ENCODE data around the gene ACER3. TPM values are rescaled to one million over a fixed set of nuclear protein-coding genes. Genes with fewer than 3 reads are reported as not detected.
A peak's percentile ranks its signal among the peaks of the same experiment; 100 is the strongest.

ACER3 gene
- total and polyA plus RNA-seq, 4 donors: 1.9 to 5.9 (median 4.2) TPM

DNA sequence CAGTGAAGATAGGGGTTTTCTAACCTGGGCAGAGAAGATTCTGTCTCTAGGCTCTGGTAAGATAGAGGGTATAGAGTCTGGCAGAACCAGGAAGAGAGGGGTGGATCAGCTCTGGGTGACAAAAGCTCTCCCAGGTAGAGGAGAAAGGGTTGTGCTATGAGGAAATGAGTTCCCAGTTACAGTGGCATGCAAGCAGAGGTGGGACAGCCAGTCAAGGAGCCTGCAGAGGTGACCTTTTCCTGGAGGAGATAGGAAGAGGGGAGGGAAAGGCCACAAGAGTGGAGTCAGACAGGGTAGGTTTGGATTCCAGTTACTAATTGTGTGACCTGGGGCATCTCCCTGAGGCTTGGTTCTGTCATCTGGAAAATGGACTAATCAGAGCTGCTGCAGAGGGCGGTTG lies 202.7 kb downstream of the ACER3 start:
- Histone ChIP-seq H3K36me3 (ENCODE audit: control insufficient read depth in 4 of 4, insufficient read depth in 3 of 4, low read depth in 1 of 4, low read length in 3 of 4) (no peaks in the 10 kb centered on the region), H3K27me3 (ENCODE audit: control insufficient read depth in 4 of 4, insufficient read depth in 4 of 4, low read length in 3 of 4) (no peaks in the 10 kb centered on the region), H3K9me3 (ENCODE audit: control insufficient read depth in 4 of 4, low read length in 3 of 4) (no peaks in the 10 kb centered on the region), H3K4me3 (ENCODE audit: low read depth in 1 of 3, low read length in 3 of 3) (no peak overlapping the region), H3K4me1 (ENCODE audit: control insufficient read depth in 4 of 4, insufficient read depth in 4 of 4, low read length in 3 of 4) (peaks cover 11 to 55% (median 44%) of the 10 kb centered on the region in 4 donors), H3K9ac (ENCODE audit: low read depth in 1 of 2, low read length in 2 of 2) (no peak overlapping the region), H3K27ac (ENCODE audit: low read depth in 1 of 2, low read length in 2 of 2) (peak overlapping the region; percentile 23 to 31)
- no peak for DNase-seq (ENCODE audit: low spot score)
- 94% methylated on average over 1 of the region's 1 CpG for WGBS
- no peak for TF ChIP-seq RXRA (IDR thresholded peaks at IDR 0.05)
- no peak for TF ChIP-seq TAF1 (conservative IDR thresholded peaks at IDR 0.05)
- TF ChIP-seq FOXA1 (IDR thresholded peaks at IDR 0.05): no peak
- TF ChIP-seq, protein P1, sequence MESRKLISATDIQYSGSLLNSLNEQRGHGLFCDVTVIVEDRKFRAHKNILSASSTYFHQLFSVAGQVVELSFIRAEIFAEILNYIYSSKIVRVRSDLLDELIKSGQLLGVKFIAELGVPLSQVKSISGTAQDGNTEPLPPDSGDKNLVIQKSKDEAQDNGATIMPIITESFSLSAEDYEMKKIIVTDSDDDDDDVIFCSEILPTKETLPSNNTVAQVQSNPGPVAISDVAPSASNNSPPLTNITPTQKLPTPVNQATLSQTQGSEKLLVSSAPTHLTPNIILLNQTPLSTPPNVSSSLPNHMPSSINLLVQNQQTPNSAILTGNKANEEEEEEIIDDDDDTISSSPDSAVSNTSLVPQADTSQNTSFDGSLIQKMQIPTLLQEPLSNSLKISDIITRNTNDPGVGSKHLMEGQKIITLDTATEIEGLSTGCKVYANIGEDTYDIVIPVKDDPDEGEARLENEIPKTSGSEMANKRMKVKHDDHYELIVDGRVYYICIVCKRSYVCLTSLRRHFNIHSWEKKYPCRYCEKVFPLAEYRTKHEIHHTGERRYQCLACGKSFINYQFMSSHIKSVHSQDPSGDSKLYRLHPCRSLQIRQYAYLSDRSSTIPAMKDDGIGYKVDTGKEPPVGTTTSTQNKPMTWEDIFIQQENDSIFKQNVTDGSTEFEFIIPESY (IDR thresholded peaks at IDR 0.05): no peak
- TF ChIP-seq, protein P2, sequence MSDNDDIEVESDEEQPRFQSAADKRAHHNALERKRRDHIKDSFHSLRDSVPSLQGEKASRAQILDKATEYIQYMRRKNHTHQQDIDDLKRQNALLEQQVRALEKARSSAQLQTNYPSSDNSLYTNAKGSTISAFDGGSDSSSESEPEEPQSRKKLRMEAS (IDR thresholded peaks at IDR 0.05): no peak
- no peak for TF ChIP-seq SP1 (IDR thresholded peaks at IDR 0.05)

DNA sequence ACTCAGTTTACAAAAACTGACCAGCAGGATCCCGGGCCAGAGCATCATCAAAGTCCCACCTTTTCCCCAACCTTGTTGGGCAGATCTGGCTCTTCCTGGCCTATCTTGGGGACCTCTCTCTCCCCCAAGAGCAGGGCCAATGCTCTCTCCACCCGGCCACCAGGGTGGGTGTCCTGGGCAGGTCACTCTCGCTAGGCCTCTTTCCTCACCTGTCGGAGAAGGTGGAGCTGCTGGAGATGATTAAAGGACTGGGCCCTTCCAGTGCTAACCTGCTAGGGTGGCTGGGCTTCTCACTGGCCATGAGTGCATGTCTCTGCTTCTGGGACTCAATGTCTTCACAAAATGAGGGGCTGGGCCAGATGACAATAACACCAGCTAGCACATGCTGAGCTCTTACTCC lies 203.1 kb downstream of the ACER3 start:
- Histone ChIP-seq H3K9me3 (ENCODE audit: control insufficient read depth in 4 of 4, low read length in 3 of 4) (no peaks in the 10 kb centered on the region), H3K27me3 (ENCODE audit: control insufficient read depth in 4 of 4, insufficient read depth in 4 of 4, low read length in 3 of 4) (no peaks in the 10 kb centered on the region), H3K4me1 (ENCODE audit: control insufficient read depth in 4 of 4, insufficient read depth in 4 of 4, low read length in 3 of 4) (peaks cover 13 to 60% (median 49%) of the 10 kb centered on the region in 4 donors), H3K9ac (ENCODE audit: low read depth in 1 of 2, low read length in 2 of 2) (no peak overlapping the region), H3K27ac (ENCODE audit: low read depth in 1 of 2, low read length in 2 of 2) (no peak overlapping the region), H3K36me3 (ENCODE audit: control insufficient read depth in 4 of 4, insufficient read depth in 3 of 4, low read depth in 1 of 4, low read length in 3 of 4) (no peaks in the 10 kb centered on the region), H3K4me3 (ENCODE audit: low read depth in 1 of 3, low read length in 3 of 3) (no peak overlapping the region)
- 99% methylated on average over 4 of the region's 4 CpGs for WGBS
- no peak for DNase-seq (ENCODE audit: low spot score)
- TF ChIP-seq YY1 (IDR thresholded peaks at IDR 0.05): no peak
- TF ChIP-seq, protein P1 (IDR thresholded peaks at IDR 0.05): no peak
- TF ChIP-seq, protein P2 (IDR thresholded peaks at IDR 0.05): no peak
- TF ChIP-seq EGR1 (IDR thresholded peaks at IDR 0.05; ENCODE audit: low read depth in 2 of 2): no peak
- no peak for TF ChIP-seq FOXA1 (IDR thresholded peaks at IDR 0.05)
- TF ChIP-seq NR2F2 (IDR thresholded peaks at IDR 0.05): no peak
- TF ChIP-seq HNF4A (conservative IDR thresholded peaks at IDR 0.05): no peak

DNA sequence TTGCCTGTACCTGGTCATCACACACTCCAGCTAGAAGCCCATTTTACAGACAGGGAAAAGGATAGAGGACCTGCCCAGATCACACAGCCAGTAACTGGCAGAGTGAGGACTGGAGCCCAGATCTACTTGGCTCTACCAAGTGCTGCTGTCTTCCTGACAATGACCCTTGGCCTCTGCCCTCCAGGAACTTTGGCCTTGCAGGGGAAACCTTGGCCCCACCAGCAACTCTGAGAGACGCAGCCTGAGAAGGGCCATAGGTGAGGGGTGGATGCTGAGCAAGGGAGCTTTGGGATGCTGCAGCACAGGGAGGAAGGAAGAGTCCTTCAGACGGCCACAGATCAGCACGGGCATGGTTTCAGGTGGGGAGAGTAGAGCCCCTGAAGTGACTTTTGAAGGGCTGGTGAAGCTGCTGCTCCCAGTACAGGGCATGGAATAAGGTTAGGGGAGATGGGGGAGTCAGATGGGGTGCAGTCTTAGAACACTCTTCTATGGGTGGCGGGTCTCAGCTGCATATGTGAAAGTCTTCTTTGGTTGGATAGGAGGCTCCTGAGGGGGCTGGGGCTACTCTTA lies 204.0 kb downstream of the ACER3 start:
- Histone ChIP-seq H3K27ac (ENCODE audit: low read depth in 1 of 2, low read length in 2 of 2) (peak overlapping the region; percentile 65 to 94), H3K9me3 (ENCODE audit: control insufficient read depth in 4 of 4, low read length in 3 of 4) (no peaks in the 10 kb centered on the region), H3K4me3 (ENCODE audit: low read depth in 1 of 3, low read length in 3 of 3) (no peak overlapping the region), H3K9ac (ENCODE audit: low read depth in 1 of 2, low read length in 2 of 2) (no peak overlapping the region), H3K27me3 (ENCODE audit: control insufficient read depth in 4 of 4, insufficient read depth in 4 of 4, low read length in 3 of 4) (no peaks in the 10 kb centered on the region), H3K36me3 (ENCODE audit: control insufficient read depth in 4 of 4, insufficient read depth in 3 of 4, low read depth in 1 of 4, low read length in 3 of 4) (no peaks in the 10 kb centered on the region), H3K4me1 (ENCODE audit: control insufficient read depth in 4 of 4, insufficient read depth in 4 of 4, low read length in 3 of 4) (peaks cover 13 to 67% (median 56%) of the 10 kb centered on the region in 4 donors)
- WGBS: 69% methylated on average over 4 of the region's 4 CpGs
- DNase-seq (ENCODE audit: low spot score): no peak
- TF ChIP-seq GABPA (IDR thresholded peaks at IDR 0.05 in 1 of 2, conservative IDR thresholded peaks at IDR 0.05 in 1 of 2) (no peak), HNF4A (conservative IDR thresholded peaks at IDR 0.05) (peak; percentile 70 to 83), HNF4G (IDR thresholded peaks at IDR 0.05) (no peak), JUND (IDR thresholded peaks at IDR 0.05) (no peak), NR2F2 (IDR thresholded peaks at IDR 0.05) (peak; percentile 66), RXRA (IDR thresholded peaks at IDR 0.05) (peak; percentile 55 to 76), FOXA1 (IDR thresholded peaks at IDR 0.05) (no peak), FOXA2 (IDR thresholded peaks at IDR 0.05) (no peak), RAD21 (IDR thresholded peaks at IDR 0.05) (no peak), YY1 (IDR thresholded peaks at IDR 0.05) (no peak), SP1 (IDR thresholded peaks at IDR 0.05) (no peak)
- TF ChIP-seq, protein P3, sequence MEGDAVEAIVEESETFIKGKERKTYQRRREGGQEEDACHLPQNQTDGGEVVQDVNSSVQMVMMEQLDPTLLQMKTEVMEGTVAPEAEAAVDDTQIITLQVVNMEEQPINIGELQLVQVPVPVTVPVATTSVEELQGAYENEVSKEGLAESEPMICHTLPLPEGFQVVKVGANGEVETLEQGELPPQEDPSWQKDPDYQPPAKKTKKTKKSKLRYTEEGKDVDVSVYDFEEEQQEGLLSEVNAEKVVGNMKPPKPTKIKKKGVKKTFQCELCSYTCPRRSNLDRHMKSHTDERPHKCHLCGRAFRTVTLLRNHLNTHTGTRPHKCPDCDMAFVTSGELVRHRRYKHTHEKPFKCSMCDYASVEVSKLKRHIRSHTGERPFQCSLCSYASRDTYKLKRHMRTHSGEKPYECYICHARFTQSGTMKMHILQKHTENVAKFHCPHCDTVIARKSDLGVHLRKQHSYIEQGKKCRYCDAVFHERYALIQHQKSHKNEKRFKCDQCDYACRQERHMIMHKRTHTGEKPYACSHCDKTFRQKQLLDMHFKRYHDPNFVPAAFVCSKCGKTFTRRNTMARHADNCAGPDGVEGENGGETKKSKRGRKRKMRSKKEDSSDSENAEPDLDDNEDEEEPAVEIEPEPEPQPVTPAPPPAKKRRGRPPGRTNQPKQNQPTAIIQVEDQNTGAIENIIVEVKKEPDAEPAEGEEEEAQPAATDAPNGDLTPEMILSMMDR (IDR thresholded peaks at IDR 0.05; ENCODE audit: low read depth, low read length, missing input control): no peak
- TF ChIP-seq, protein P2 (IDR thresholded peaks at IDR 0.05): no peak
- TF ChIP-seq, protein P4, sequence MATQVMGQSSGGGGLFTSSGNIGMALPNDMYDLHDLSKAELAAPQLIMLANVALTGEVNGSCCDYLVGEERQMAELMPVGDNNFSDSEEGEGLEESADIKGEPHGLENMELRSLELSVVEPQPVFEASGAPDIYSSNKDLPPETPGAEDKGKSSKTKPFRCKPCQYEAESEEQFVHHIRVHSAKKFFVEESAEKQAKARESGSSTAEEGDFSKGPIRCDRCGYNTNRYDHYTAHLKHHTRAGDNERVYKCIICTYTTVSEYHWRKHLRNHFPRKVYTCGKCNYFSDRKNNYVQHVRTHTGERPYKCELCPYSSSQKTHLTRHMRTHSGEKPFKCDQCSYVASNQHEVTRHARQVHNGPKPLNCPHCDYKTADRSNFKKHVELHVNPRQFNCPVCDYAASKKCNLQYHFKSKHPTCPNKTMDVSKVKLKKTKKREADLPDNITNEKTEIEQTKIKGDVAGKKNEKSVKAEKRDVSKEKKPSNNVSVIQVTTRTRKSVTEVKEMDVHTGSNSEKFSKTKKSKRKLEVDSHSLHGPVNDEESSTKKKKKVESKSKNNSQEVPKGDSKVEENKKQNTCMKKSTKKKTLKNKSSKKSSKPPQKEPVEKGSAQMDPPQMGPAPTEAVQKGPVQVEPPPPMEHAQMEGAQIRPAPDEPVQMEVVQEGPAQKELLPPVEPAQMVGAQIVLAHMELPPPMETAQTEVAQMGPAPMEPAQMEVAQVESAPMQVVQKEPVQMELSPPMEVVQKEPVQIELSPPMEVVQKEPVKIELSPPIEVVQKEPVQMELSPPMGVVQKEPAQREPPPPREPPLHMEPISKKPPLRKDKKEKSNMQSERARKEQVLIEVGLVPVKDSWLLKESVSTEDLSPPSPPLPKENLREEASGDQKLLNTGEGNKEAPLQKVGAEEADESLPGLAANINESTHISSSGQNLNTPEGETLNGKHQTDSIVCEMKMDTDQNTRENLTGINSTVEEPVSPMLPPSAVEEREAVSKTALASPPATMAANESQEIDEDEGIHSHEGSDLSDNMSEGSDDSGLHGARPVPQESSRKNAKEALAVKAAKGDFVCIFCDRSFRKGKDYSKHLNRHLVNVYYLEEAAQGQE (IDR thresholded peaks at IDR 0.05): no peak

Measured in liver (tissue), 9 donors.